HG03175 (cell line): ENCODE results near the gene MID1.
"Not testable (repeated sequence)": the region's sequence is repeated elsewhere in the genome, so short reads cannot be mapped to it uniquely, and the experiment has no call there.

Source experiments
- ATAC-seq: cut with Tn5 transposase; IDR thresholded peaks from one replicate; pipeline ENCODE4 v1.9.1; 2021; ENCODE audit warnings: mild to moderate bottlenecking, moderate library complexity; ENCODE audit not compliant: unreplicated experiment

The MID1 gene

GRCh38 chrX:10617186-10617998, 3.0 kb downstream of the MID1 start:
- no peak for ATAC-seq

DNA sequence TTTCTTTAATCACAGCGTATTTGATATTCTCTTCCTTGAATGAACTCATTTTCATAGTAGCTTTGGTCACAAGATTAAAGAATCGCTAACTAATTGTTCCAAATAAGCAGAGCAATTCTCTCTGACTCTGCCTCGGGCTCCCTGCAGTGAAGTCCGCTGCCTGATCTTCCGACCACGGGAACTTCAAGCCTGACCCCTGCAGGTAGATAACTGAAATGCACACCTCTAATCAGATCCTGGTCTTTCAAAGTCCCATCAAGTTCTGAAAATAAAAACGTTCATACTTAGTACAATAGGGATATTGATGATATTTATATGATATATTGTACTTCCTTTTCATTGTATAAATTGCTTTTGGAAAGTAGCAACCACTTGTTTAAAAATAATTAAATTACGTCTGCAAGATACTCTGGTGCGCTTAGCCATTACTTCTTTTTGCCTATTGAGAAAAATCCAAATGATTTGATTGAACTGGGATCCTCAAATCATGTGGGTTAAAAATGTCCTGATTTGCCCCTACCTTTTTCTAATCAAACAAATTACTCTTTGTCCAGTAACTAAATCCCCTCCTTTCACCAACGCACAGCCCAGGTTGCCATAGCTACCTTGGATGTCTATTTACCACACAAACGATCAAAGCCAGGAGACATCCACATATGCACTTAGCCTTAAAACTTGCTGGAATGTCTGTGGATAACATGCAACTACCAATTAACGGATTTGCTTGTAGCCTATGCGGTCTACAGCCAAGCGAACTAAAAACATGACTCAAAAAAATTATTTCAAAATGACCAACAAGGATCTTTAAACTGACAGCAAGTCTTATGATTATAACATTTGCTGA, 4.2 kb downstream of the MID1 start:
- ATAC-seq: peak; percentile 74

DNA sequence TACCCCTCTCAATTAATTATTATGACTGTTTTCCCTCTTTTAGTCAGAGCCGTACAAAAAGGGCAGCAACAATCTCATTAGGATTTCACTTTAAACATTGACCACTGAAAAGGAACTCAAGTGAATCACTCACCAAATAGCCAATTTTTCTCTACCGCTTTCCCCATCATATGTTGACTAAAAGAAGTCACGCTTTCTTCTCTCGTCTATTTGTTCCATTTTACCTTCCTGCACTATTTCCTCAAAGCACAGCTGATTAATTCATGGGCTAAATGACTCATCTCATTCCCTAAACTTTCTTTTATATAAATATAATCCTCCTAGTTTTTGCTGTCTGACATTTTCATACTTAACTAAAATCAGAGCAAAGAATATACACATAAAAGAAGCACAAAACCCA, 8.2 kb downstream of the MID1 start:
- no peak for ATAC-seq

DNA sequence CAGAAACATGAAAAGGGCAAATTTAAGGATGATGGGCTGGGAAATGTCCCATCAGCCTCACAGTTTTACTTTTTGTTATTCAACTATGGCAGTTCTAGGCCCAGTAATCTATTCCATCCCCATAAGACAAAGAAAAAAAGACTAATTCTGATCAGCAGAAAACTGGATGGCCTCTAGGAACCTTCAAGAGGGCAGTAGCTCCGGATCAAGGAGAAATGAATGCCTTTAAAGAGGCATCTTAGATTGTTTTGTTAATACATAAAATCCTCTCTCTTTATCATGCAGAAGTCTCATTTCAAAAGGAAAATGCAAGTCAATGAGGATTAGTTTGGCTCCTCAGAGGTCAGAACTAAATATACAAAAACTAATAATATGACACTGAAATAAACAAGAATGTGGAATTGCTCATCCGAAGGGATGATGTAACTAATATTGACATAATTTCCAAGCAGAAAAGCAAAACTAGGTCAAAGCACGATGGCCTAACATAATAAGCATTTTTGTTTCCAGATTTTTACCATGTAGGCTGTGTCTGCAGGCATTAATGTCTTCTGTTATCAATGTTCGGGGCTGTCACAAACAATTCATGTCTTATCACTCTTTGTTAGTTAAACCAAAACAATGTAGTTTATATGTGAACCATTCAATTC, 8.8 kb downstream of the MID1 start:
- ATAC-seq: no peak

DNA sequence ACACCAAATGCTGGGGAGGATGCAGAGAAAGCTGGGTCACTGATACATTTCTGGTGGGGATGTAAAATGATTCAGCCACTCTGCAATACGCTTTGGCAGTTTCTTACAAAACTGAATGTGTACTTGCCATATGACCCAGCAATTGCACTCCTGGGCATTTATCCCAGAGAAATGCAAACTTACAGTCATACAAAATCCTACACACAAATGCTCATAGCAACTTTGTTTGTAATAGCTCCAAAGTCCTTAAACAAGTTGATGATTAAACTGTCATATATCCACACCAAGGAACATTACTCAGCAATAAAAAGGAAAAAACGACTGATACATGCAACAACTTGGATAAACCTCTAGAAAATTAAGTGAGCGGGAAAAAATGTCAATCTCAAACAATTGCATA, 12.3 kb downstream of the MID1 start:
- no peak for ATAC-seq

- ATAC-seq: no peak
Measured at GRCh38 chrX:10607233-10607632, 13.2 kb downstream of the MID1 start.

DNA sequence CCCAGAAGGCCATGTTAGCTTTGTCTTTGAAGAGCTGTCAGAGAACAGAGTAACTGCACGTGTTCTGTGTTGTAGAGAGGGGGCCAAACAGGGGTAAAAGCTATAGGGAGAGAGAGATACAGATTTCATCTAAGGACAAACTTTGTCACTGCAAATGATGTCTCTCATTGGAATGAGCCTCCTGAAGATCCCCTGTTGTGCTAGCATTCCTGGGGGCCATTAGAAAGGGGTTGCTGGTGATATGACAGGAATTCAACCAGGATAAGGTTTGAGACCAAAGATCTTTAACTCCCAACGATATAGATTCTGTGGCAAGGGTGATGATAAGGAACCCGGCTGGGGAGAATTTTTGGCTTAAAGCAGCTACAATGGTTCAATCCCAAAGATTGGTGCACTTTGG, 16.8 kb downstream of the MID1 start:
- ATAC-seq: no peak

- ATAC-seq: no peak
Measured at GRCh38 chrX:10602646-10603045, 17.7 kb downstream of the MID1 start.

DNA sequence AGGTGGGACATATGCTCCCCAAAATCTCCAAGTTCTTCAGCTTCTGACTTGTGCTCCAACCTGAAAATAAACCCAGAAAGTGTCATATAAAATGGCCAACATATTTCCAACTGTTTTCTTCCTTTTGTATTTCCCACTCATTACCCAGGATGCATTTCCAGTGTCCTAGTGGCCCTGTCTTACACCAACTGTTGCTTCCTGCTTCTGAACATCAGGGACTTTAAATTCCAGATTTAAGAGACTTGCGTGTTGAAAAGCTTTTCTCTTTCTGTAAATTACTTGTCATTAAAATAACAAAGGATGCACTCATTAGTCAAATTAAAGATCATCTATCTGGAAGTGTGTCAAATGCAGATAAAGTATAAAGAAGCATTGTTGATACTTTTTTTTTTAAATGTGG, 19.9 kb downstream of the MID1 start:
- no peak for ATAC-seq

DNA sequence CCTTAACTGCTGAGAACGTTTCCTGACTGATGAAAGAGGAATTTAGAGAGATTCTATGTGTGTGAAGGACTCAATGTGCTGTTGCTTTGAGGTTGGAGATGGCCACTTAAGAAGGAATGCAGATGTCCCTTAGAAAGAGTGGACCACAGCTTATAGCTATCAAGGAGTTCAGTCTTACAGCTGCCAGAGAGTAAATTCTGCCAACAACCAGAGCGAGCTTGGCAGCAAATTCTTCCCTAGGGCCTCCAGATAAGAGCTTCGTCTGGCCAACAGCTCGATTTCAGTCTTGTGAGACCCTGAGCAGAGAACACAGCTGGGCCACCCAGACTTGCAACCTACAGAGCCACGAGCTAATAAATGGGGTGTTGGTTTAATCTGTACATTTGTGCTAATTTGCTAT, 21.8 kb downstream of the MID1 start:
- ATAC-seq: no peak

DNA sequence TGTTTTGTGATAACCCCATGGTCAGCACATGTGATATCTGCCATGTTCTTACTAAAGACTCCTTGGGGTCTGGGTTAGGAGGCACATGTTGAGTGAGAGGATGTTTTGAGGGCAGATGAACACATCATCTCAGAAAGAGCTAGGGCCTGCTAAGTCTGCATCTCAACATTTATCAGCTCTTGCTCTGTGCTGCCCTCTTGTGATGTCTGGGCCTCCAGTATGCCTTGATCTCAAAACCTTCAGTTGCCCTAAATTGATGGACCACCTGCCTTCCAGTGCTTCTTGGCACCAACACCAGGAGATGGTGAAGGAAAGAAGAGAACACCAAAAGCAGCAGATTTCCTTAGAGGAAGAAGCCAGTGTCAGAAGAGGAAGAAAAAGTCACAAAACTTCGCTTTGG, 22.5 kb downstream of the MID1 start:
- ATAC-seq: no peak

GRCh38 chrX:10591363-10592335, 28.7 kb downstream of the MID1 start:
- no peak for ATAC-seq

GRCh38 chrX:10589787-10590186, 30.6 kb downstream of the MID1 start:
- ATAC-seq: not testable (repeated sequence)

GRCh38 chrX:10589098-10589497, 31.3 kb downstream of the MID1 start:
- ATAC-seq: no peak

DNA sequence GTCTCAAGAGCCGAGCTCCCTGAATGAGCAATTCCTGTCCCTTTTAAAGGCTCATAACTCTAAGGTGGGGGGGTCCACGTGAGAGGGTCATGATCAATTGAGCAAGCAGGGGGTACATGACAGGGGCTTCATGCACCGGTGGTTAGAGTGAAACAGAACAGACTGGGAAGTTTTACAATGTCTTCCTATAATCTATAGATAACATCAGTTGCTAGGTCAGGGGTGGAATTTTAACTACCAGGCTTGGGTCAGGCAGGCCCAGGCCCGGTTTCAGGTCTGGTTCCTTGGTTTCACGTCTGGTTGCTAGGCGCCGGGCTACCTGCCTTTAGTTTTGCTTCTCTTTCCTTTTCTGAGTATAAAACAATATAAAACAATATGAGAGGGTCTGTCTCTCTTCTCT, 35.5 kb downstream of the MID1 start:
- not testable (repeated sequence) for ATAC-seq

DNA sequence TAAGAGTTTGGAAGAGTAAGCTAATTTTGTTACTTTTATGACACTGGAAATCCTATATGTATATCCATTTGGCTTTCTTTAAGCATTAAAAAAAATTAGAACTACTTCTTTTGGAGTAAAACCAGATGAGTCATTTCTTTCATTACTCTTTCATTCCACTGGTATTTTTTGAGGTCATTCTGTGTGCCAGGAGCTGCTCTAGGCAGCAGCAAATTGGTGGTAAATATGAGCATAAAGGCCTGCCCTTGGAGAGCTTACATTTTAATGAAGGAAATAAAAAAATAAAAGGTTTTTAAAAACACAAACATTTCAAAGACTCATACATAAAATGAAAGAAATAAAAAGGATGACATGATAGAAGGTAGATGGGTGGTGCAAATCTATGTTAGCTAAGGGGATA, 37.4 kb downstream of the MID1 start:
- no peak for ATAC-seq

- no peak for ATAC-seq
Measured at GRCh38 chrX:10582215-10582733, 38.1 kb downstream of the MID1 start.

- ATAC-seq: no peak
Measured at GRCh38 chrX:10579112-10580011, 41.0 kb downstream of the MID1 start.

- no peak for ATAC-seq
Measured at GRCh38 chrX:10578527-10578926, 41.9 kb downstream of the MID1 start.
